ENCODE data around the gene SEC23IP. TPM values are rescaled to one million over a fixed set of nuclear protein-coding genes. Genes with fewer than 3 reads are reported as not detected.

Gene SEC23IP
- total and polyA plus RNA-seq, 8 donors = 4.1 to 82.1 (median 14.8) TPM

GRCh38 chr10:119917777-119918176 lies 25.2 kb downstream of the SEC23IP start:
- Histone ChIP-seq H3K4me1 (no peaks in the 10 kb centered on the region), H3K27ac (no peak overlapping the region), H3K9me3 (no peaks in the 10 kb centered on the region), H3K36me3 (peaks cover 46 to 100% (median 99%) of the 10 kb centered on the region in 4 donors), H3K4me3 (no peak overlapping the region), H3K27me3 (no peaks in the 10 kb centered on the region)
- TF ChIP-seq POLR2A (IDR thresholded peaks at IDR 0.05) = no peak
- intact Hi-C loops (cut with DNase I; ENCODE audit: low total_unique reads) = no loop called here
- no peak for DNase-seq
- WGBS, 5 donors = 68 to 78% (median 73%) methylated on average over 3 of the region's 3 CpGs

- Histone ChIP-seq H3K36me3 (peaks cover 51 to 100% (median 99%) of the 10 kb centered on the region in 4 donors), H3K4me1 (no peaks in the 10 kb centered on the region), H3K27ac (no peak overlapping the region), H3K9me3 (no peaks in the 10 kb centered on the region), H3K4me3 (no peak overlapping the region), H3K27me3 (no peaks in the 10 kb centered on the region)
- WGBS, 5 donors = 91 to 94% (median 93%) methylated on average over 3 of the region's 3 CpGs
- no peak for DNase-seq
- TF ChIP-seq POLR2A (IDR thresholded peaks at IDR 0.05) (no peak), EP300 (IDR thresholded peaks at IDR 0.05) (no peak), POLR2AphosphoS5 (IDR thresholded peaks at IDR 0.05) (no peak)
- TF ChIP-seq, protein P1, sequence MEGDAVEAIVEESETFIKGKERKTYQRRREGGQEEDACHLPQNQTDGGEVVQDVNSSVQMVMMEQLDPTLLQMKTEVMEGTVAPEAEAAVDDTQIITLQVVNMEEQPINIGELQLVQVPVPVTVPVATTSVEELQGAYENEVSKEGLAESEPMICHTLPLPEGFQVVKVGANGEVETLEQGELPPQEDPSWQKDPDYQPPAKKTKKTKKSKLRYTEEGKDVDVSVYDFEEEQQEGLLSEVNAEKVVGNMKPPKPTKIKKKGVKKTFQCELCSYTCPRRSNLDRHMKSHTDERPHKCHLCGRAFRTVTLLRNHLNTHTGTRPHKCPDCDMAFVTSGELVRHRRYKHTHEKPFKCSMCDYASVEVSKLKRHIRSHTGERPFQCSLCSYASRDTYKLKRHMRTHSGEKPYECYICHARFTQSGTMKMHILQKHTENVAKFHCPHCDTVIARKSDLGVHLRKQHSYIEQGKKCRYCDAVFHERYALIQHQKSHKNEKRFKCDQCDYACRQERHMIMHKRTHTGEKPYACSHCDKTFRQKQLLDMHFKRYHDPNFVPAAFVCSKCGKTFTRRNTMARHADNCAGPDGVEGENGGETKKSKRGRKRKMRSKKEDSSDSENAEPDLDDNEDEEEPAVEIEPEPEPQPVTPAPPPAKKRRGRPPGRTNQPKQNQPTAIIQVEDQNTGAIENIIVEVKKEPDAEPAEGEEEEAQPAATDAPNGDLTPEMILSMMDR (IDR thresholded peaks at IDR 0.05) = no peak
- intact Hi-C loops (cut with DNase I; ENCODE audit: low total_unique reads) = no loop called here
Observed at GRCh38 chr10:119919271-119919670, 26.7 kb downstream of the SEC23IP start.

DNA sequence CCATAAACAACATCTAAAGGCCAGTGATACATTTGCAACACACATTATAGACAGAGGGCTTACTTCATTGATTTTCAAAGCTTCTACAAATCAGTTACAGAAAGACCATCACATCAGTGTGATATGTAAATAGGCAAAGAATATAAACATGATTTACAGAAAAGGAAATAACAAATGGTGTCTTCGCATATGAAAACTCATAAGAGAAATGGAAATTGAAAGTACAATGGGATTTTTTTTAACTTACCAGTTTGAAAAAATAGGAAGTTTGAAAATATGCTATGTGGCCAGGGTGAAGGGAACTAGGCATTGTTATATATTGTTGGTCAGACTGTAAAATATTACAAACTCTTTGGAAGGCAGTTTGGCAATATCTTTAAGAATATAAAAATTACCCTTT lies 27.3 kb downstream of the SEC23IP start:
- intact Hi-C loops (cut with DNase I; ENCODE audit: low total_unique reads) = no loop called here
- no peak for DNase-seq
- peaks cover 57 to 100% (median 100%) of the 10 kb centered on the region in 4 donors for H3K36me3 ChIP-seq
- no peak overlapping the region for H3K4me3 ChIP-seq
- TF ChIP-seq EP300 (IDR thresholded peaks at IDR 0.05) (no peak), POLR2AphosphoS5 (IDR thresholded peaks at IDR 0.05) (no peak), POLR2A (IDR thresholded peaks at IDR 0.05) (no peak)
- TF ChIP-seq, protein P1 (IDR thresholded peaks at IDR 0.05) = no peak
- no peaks in the 10 kb centered on the region for H3K4me1 ChIP-seq
- no peaks in the 10 kb centered on the region for H3K9me3 ChIP-seq
- H3K27ac ChIP-seq = no peak overlapping the region
- no peaks in the 10 kb centered on the region for H3K27me3 ChIP-seq
- 70 to 87% (median 81%) methylated on average over 1 of the region's 1 CpG for WGBS, 5 donors

GRCh38 chr10:119928411-119928810 lies 35.9 kb downstream of the SEC23IP start:
- TF ChIP-seq, protein P1 (IDR thresholded peaks at IDR 0.05) = no peak
- TF ChIP-seq EP300 (IDR thresholded peaks at IDR 0.05) = no peak
- H3K4me3 ChIP-seq = no peak overlapping the region
- H3K27ac ChIP-seq = no peak overlapping the region
- no peaks in the 10 kb centered on the region for H3K9me3 ChIP-seq
- peaks cover 0 to 13% (median 0%) of the 10 kb centered on the region in 4 donors for H3K4me1 ChIP-seq
- DNase-seq = no peak
- peaks cover 63 to 92% (median 87%) of the 10 kb centered on the region in 4 donors for H3K36me3 ChIP-seq
- no peaks in the 10 kb centered on the region for H3K27me3 ChIP-seq
- intact Hi-C loops (cut with DNase I; ENCODE audit: low total_unique reads) = no loop called here

DNA sequence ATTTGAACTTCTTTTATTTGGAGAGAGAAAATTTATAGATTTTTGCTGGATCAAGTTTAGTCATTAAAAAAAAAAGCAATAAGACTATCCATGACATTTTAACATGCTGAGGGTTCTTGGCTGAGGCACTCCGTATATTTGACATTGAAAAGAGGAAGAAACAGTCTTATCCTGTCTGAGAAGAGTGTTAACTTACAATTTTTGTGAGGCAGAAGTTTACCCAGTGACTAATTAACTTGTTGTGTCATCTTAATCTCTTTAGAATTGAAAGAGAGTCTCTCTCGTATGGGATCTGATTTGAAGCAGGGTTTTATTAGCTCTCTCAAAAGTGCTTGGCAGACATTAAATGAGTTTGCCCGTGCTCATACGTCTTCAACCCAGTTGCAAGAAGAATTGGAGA lies 39.3 kb downstream of the SEC23IP start:
- Histone ChIP-seq H3K27ac (no peak overlapping the region), H3K27me3 (no peaks in the 10 kb centered on the region), H3K9me3 (no peaks in the 10 kb centered on the region), H3K4me1 (peaks cover 0 to 13% (median 0%) of the 10 kb centered on the region in 4 donors), H3K36me3 (peaks cover 52 to 92% (median 87%) of the 10 kb centered on the region in 4 donors), H3K4me3 (no peak overlapping the region)
- TF ChIP-seq, protein P1 (IDR thresholded peaks at IDR 0.05) = no peak
- TF ChIP-seq POLR2A (IDR thresholded peaks at IDR 0.05) (no peak), EP300 (IDR thresholded peaks at IDR 0.05) (no peak), POLR2AphosphoS5 (IDR thresholded peaks at IDR 0.05) (no peak)
- DNase-seq = no peak
- WGBS, 5 donors = 55 to 67% (median 56%) methylated on average over 4 of the region's 4 CpGs
- intact Hi-C loops (cut with DNase I; ENCODE audit: low total_unique reads) = no loop called here

Data from stomach (tissue), 9 donors.